Stimulated activated CD8-positive, alpha-beta memory T cell treated with anti-CD3 and anti-CD28 coated beads, Interleukin-2, amount 100 ng/mL, for 1 hour (primary cell): ENCODE measurements around the gene GLDN.

Experiments
- DNase-seq, 2 donors: peaks; one replicate each; pipeline ENCODE4 v3.0.0-alpha.2; 2020; ENCODE audit warnings: low read depth in 2 of 2

GLDN gene

GRCh38 chr15:51341366-51342226 is at the start of gene GLDN:
GLDN (plus strand) TSS chr15:51341655; CDS start chr15:51341685, 30 bp downstream.
- no peak for DNase-seq

DNA sequence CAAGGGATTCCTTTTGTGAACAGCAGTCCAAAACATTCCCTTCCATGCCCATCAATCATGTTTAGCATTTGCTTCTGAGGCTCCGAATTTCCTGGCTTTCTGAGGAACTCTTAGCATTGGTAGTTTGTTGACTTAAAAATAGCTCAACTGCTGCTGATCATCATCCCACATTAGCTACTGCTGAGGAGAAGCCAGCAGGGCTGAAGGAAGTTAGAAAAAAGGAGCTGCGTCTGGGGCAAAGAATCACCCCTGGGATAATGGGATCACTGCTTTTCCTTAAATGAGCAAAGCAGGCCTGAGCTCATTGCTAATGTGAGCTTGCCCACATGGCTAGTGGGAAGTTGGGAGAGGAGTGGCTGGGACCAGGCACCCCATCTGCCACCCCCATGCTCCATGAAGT is 42.8 kb upstream of the GLDN start:
- DNase-seq, result no peak

DNA sequence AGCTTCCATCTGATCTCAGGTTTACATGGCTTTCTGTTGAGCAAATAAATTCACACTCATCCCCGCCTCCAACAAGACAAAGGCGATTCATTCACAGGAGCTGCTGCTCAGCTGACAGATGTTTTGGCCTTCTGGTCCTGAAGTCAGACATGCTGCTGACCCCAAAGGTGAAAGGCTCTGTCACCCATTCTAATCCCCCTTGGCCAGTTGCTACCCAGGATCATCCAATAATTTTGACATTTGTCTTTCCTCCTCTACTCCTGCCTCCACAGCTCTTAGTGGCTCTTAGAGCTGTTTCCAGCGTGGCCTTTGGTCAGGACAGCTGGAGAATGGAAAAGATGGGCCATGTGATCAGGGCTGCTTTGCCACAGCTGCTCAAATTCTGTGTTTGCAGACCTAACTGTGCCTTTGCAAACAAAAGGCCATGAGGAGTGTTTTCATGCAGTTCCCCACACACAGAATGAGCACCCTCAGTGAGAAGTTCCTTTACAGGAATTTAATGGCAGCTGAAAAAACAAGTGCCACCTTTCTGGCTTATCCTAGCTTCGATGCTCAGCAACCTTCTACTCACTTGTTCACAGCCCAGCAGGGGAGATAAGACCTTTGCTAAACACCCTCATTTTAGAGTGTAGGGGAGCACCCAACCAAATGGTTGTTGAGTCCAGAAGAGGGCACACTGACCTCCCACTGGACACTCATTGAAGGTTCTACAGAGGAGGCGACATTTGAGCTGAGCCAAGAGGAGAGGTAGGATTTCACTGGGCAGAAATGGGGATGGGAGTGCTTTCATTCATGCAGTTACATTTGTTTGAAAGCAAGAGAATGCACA is 42.1 kb upstream of the GLDN start:
- no peak for DNase-seq

GRCh38 chr15:51302480-51302879 is 39.0 kb upstream of the GLDN start:
- no peak for DNase-seq

DNA sequence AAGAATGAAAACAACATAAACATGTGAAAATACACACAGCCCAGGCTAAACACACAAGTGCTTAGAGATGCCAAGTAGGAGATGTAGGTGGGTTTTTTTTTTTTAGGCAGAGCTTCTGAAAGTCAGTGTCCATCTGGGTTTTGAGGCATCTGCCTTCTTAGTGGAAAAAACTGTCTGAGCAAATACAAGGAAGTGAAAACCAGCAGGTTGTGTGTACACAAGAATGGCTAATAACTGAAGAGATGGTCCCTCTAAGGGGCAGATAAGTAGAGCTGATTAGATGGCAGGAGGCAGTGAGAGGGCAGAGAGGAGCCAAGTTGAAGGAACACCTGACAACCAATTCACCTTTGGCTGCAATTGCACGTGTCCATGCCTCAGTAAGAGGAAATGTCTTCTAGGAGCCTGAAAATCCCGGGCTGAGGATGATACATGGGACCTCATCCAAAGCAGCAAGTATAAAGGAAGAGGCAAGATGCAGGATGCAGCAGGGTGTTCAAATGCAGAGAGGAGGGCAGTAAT is 37.9 kb upstream of the GLDN start:
- DNase-seq, result no peak

DNA sequence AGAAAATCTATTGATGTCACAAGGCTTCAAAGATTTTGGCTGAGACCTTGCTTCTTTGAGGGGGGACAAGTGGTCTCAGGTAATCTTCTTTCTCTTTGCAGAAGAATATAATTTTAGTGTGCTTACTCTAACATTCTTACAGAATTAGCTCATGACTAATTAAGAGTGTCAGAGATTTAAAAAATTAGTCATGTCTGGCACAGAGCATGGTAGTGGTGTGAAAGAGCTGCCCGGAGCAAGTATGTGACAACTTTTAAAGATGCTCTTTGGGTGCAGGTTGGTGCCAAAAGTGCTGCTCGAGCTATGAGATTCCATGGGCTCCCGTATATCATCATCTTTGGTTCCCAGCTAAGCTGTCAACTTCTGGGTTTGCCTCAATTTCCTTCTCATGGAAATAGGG is 34.1 kb upstream of the GLDN start:
- DNase-seq, result no peak

DNA sequence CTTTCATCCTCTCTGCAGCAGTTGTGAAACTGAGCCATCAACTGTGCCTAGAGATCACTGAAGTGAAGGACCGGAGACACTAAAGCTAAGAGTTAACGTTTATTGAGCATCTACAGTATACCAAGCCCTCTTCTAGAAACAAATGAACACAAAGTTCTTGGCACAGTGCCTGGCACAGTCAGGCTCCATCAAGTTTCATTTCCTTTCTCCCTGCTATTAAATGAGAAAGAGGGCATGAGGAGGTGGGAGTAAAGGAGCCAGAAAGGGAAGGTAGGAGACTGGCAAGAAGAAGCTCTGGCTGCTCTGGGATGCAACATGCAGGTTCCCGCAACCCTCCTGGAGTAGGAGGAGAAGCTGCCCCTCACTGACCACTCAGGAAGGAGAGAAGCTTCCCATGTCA is 33.6 kb upstream of the GLDN start:
- no peak for DNase-seq

- DNase-seq, result no peak
Observed at GRCh38 chr15:51310064-51310463, 31.4 kb upstream of the GLDN start.

DNA sequence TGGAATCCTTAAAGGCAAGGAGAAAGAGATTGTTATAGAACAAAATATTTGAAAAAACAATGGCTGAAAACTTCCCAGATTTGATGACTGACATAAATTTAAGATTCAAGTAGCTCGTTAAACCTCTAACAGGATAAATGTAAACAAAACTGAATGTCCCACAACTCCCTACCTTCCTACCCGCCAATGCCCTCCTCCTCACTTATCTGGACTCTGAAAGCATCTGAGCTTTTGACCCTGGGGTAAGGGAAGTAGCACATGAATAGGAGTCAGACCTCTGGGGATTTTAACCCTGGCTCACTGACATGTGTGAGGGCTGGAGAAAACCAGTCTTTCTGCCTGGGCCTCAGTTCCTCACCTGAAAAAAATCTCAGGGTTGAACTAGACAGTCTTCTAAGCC is 29.9 kb upstream of the GLDN start:
- DNase-seq, result no peak

- no peak for DNase-seq
Observed at GRCh38 chr15:51312166-51313073, 29.0 kb upstream of the GLDN start.

DNA sequence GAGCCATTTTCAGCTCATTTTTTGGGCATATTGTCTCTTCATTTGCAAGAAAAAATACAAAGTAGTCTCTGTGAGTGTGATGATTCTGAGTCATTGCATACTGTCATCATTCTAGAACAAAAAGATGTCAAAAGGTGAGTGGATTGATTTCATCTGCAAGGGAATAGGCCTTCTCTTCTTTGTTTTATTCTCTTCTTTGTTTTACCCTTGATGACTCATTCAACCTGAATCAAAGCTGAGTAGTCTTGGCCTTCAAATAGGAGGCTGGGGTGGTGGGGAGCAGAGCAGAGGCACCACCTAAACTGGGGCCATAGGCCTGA is 28.4 kb upstream of the GLDN start:
- no peak for DNase-seq

DNA sequence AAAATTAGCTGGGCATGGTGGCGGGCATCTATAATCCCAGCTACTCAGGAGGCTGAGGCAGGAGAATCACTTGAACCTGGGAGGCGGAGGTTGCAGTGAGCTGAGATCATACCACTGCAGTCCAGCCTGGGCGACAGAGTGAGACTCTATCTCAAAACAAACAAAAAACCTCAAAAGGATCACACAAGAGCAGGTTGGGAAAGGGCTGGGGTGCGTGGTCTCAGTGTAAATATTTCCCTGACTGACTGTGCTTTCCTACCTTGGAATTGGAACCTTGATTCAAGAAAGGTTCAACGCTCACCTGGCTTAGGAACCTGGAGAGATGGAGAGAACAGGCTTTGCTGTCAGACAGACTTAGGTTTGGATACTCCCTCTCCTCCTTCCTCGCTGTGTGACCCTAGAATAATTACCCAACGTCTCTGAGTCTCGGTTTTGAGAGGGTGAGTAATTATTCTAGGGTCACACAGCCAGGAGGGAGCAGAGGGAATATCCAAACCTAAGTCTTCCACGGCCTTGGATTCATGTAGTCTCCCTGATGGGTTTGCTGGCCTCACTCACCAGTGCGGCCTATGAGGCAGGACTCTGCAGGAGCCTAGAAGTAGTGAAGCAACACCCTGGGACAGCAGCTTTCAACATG is 27.7 kb upstream of the GLDN start:
- DNase-seq, result no peak

- no peak for DNase-seq
Observed at GRCh38 chr15:51314391-51315337, 26.8 kb upstream of the GLDN start.

DNA sequence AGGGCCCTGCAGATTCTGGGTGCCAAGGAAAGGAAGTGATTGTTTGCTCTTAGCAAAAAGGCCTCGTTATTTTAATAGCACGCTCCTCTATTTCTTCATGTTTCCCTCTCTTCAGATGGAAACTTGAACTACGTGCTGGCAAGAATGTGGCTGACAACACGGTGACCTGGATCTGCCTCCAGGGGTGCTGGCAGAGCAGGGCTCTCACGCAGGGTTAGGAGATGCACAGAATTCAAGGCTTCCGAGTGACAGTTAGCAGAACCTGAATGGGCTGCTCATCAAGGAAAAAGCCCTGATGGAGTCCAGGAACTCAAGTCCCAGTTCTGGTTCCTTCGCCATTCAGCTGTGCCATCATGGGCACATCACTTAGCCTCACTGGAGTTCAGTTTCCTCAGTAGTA is 25.7 kb upstream of the GLDN start:
- no peak for DNase-seq

DNA sequence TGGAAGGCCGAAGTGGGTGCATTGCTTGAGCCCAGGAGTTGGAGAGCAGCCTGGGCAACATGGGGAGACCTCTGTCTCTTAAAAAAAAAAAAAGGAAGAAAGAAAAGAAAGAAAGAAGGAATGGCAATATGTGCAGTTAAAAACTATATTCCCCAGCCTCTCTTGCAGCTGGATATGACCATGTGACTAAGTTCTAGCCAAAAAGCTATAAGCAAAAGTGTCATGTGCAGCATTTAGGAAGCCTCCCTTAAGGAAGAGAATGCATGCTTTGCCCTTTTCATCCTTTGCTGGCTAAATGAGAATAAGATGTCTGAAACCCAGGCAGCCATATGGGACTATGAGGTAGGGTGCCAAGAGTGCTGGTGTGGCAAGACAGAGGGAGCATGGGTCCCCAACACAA is 24.8 kb upstream of the GLDN start:
- no peak for DNase-seq

- DNase-seq, result no peak
Observed at GRCh38 chr15:51318382-51319150, 22.9 kb upstream of the GLDN start.

DNA sequence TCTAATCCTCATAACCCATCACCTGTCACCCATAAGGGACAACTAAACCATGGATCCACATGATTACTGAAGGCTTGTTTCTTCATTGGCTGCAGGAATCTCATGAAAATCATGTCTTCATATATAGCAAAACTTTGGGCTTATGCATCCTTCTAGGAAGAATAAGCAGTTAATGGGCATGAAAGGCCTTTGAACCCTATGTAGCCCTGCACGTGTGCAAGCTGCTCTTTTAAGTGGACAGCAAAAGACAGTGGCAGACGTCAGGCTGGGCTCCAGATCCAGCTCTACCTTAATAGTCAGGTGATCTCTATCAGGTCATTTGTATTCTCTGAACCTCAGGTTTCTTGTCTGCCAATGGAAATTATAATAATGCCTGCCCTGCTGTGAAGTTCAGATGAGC is 21.9 kb upstream of the GLDN start:
- DNase-seq, result no peak

DNA sequence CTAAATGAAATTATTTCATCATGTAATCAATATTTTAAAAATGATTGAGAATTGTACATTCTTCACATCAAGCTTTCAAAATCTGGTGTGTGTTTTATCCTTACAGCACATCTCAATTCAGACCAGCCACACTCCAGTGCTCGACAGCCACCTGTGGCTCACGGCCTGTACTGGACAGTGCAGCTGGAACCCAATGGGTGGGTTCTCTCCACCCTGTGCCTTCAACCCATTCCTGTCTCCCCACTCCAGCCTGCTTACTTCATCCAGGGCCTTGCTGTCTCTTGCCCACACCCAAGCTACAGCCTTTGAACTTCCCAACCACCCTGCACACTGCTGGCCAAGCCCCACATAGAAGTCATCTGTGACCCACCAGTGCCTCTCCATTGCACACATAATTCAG is 20.6 kb upstream of the GLDN start:
- no peak for DNase-seq

- DNase-seq, result no peak
Observed at GRCh38 chr15:51321316-51321715, 20.1 kb upstream of the GLDN start.
